Heart left ventricle (tissue), 16 donors: ENCODE results near the gene OPHN1. TPM values are rescaled to one million over a fixed set of nuclear protein-coding genes. Genes with fewer than 3 reads are reported as not detected.

Source experiments
- ATAC-seq, 4 donors: fragments of 200-7000 bp; cut with Tn5 transposase; one replicate each; pipeline ENCODE4 v1.9.1; 2020 to 2022; ENCODE audit warnings: moderate library complexity in 4 of 4, mild to moderate bottlenecking in 3 of 4, moderate number of reproducible peaks in 1 of 4
- DNase-seq, 5 donors: peaks; one replicate each; pipeline ENCODE4 v3.0.0-alpha.2; 2020
- H3K27ac ChIP-seq, 12 donors: fragments of 200-600 bp; sonication (generic) in 4 of 12; one replicate each; pipeline versions ENCODE4 v1.5.0 to v1.8.0; 2016 to 2022; ENCODE audit warnings: mild to moderate bottlenecking in 2 of 12
- H3K27me3 ChIP-seq, 9 donors: fragments of 200-600 bp; sonication (generic) in 2 of 9; one replicate each; pipeline versions ENCODE4 v1.5.1 to v1.8.0; 2016 to 2022; ENCODE audit warnings: mild to moderate bottlenecking in 3 of 9
- H3K36me3 ChIP-seq, 9 donors: fragments of 200-600 bp; sonication (generic) in 2 of 9; one replicate each; pipeline versions ENCODE4 v1.5.0 to v1.8.0; 2018 to 2022; ENCODE audit warnings: mild to moderate bottlenecking in 2 of 9
- H3K4me1 ChIP-seq, 12 donors: fragments of 200-600 bp; sonication (generic) in 4 of 12; one replicate each; pipeline versions ENCODE4 v1.5.0 to v1.8.0; 2016 to 2022; ENCODE audit warnings: mild to moderate bottlenecking in 3 of 12
- H3K4me3 ChIP-seq, 12 donors: fragments of 200-600 bp; sonication (generic) in 4 of 12; one replicate each; pipeline versions ENCODE4 v1.5.0 to v1.8.0; 2017 to 2022; ENCODE audit warnings: mild to moderate bottlenecking in 9 of 12, moderate library complexity in 4 of 12
- H3K9me3 ChIP-seq, 12 donors: fragments of 200-600 bp; sonication (generic) in 4 of 12; one replicate each; pipeline versions ENCODE4 v1.5.0 to v1.8.0; 2016 to 2022; ENCODE audit warnings: mild to moderate bottlenecking in 1 of 12
- CTCF ChIP-seq, 12 donors: fragments of 200-600 bp; sonication (generic) in 4 of 12; IDR thresholded peaks; one replicate each; pipeline versions ENCODE4 v1.5.0 to v1.8.0; 2018 to 2022; ENCODE audit warnings: antibody characterized with exemption in 12 of 12, mild to moderate bottlenecking in 5 of 12
- POLR2A ChIP-seq, 2 donors: fragments of 450-650 bp; IDR thresholded peaks; one replicate each; pipeline ENCODE4 v1.6.1; 2017; ENCODE audit warnings: antibody characterized with exemption in 2 of 2, mild to moderate bottlenecking in 2 of 2, moderate library complexity in 2 of 2
- WGBS, 4 donors: extraction: QIAGEN DNeasy Blood & Tissue Kit in 2 of 4; methylation state at CpG; one replicate each; pipeline versions ENCODE4 v1.1.5 to v1.1.7; 2013 to 2018; 5-methylcytosine and 5-hydroxymethylcytosine counted together
- intact Hi-C, 10 donors: fragments of 100-400 bp; cut with DNase I; formaldehyde crosslinking; loops; one replicate each; pipeline versions ENCODE4 v1.11.1 to v1.14.2; 2022
- long read RNA-seq, 3 donors: library from polyadenylated mRNA; unstranded; transcript quantifications; one replicate each; pipeline ENCODE4 v2.0.0, GENCODE V29; 2020 to 2021
- polyA plus RNA-seq, 2 donors: library from polyadenylated mRNA; stranded (reverse); fragments of 200-250 nt; gene quantifications; one replicate each; pipeline ENCODE4 v1.2.3, GENCODE V29; 2013
- total RNA-seq, 9 donors: library from RNA; depleted of rRNA in 2 of 9; stranded (reverse); fragments of >200 nt in 2 of 9; fragmentation: NEBNext Ultra II Directional in 3 of 9; extraction: Animal tissue kit (Norgen Biotek cat#: 25700) in 3 of 9; gene quantifications; one replicate each; pipeline versions ENCODE4 v1.1.0 to v1.2.4, GENCODE V29; 2016 to 2023
- donor health status: ischemic (EF 13 %, LVEDD 7.1; RV severe dilation, severe dysfunction).
- donor health status: healthy with polysubstance abuse.
- donor health status: DM: no; HTN: yes; CAD: no.
- donor health status: DM: no; HTN: no; CAD: no.
- donor health status: ischemic (EF 25% LVEDD 6.9; RV normal size, moderate dysfunction).
- donor health status: ischemic (EF 25% LVEDD 5.7; RV mildly dilated, moderate dysfunction).
- donor health status: healthy.
- donor health status: DM: yes; HTN: yes; CAD: no.
- donor health status: ischemic (EF 35%, LVEDD 5.7; RV mildly dilated, moderate dysfunction).
- donor health status: nonischemic (EF 11% LVEDD 7.7; RV severe dilation, severe dysfunction).
- donor health status: DM: yes; HTN: yes; CAD: no.
- donor health status: PGD.
- donor health status: ischemic (EF 29% LVEDD 5.4; RV normal size, mild dysfunction).
- donor health status: nonischemic (EF 23%, LVEDD 6.1; RV moderate dilation, normal function).

OPHN1 gene
- total RNA-seq (1 to 10 TPM; 3.3 to 6.9 (median 5.7) TPM), polyA plus RNA-seq (1 to 10 TPM in 1 of 2 donors, under 1 TPM in 1; 0.95 to 9.6 TPM)
- long read RNA-seq, donor 1, full-length matches to known transcripts, result 1 of 6 reads
- long read RNA-seq, donor 1, partial matches to known transcripts, result 2 of 6 reads
- long read RNA-seq, donor 1, other reads (novel, unspliced or antisense), result 3 of 6 reads
- long read RNA-seq, donor 2, partial matches to known transcripts, result 1 of 5 reads
- long read RNA-seq, donor 2, other reads (novel, unspliced or antisense), result 4 of 5 reads
- long read RNA-seq, donor 3, partial matches to known transcripts, result 1 of 4 reads
- long read RNA-seq, donor 3, other reads (novel, unspliced or antisense), result 3 of 4 reads

GRCh38 chrX:68433155-68433980, at the start of gene OPHN1:
TSS of gene OPHN1 (minus strand) at chrX:68433495. CDS start at chrX:68433020, 475 bp downstream.
- H3K9me3 ChIP-seq, result no peaks in the 10 kb centered on the region
- DNase-seq (peak; percentile 74 to 86 (median 81)), ATAC-seq (peak; percentile 90 to 95 (median 94))
- H3K27me3 ChIP-seq, result peaks cover 0 to 18% (median 0%) of the 10 kb centered on the region in 9 donors
- TF ChIP-seq POLR2A (IDR thresholded peaks at IDR 0.05) (peak in 1 of 2 donors; percentile 36), CTCF (IDR thresholded peaks at IDR 0.05) (no peak)
- WGBS, 4 donors, result 0 to 39% (median 15%) methylated on average over 45 to 57 of the region's 57 CpGs
- peaks cover 0 to 4% (median 0%) of the 10 kb centered on the region in 9 donors for H3K36me3 ChIP-seq
- peaks cover 0 to 9% (median 0%) of the 10 kb centered on the region in 12 donors for H3K4me1 ChIP-seq
- H3K4me3 ChIP-seq, result peak within 1 kb of the TSS; percentile 53 to 90 (median 70)
- peak within 1 kb of the TSS; percentile 72 to 94 (median 86) for H3K27ac ChIP-seq
- intact Hi-C loops, result loop anchor here in 1 of 10 donors (10.0 kb wide), 1 partner anchor 189 kb away; no protein-coding TSS in a partner anchor

GRCh38 chrX:68480969-68481368, 47.7 kb upstream of the OPHN1 start:
- DNase-seq (no peak), ATAC-seq (no peak)
- Histone ChIP-seq H3K9me3 (no peaks in the 10 kb centered on the region), H3K27ac (no peak overlapping the region), H3K4me3 (no peak overlapping the region), H3K4me1 (no peaks in the 10 kb centered on the region), H3K36me3 (no peaks in the 10 kb centered on the region), H3K27me3 (peaks cover 0 to 5% (median 0%) of the 10 kb centered on the region in 9 donors)
- TF ChIP-seq CTCF (IDR thresholded peaks at IDR 0.05), result no peak
- no peak for TF ChIP-seq POLR2A (IDR thresholded peaks at IDR 0.05)
- intact Hi-C loops, result no loop called here
- WGBS, 4 donors, result 72 to 95% (median 90%) methylated on average over 1 of the region's 1 CpG

- intact Hi-C loops, result loop anchor here in 5 of 10 donors (5.0 kb wide), 1 partner anchor 267 kb away; no protein-coding TSS in a partner anchor
- TF ChIP-seq POLR2A (IDR thresholded peaks at IDR 0.05) (no peak), CTCF (IDR thresholded peaks at IDR 0.05) (no peak)
- Histone ChIP-seq H3K9me3 (no peaks in the 10 kb centered on the region), H3K27ac (no peak overlapping the region), H3K36me3 (no peaks in the 10 kb centered on the region), H3K27me3 (peaks cover 0 to 14% (median 0%) of the 10 kb centered on the region in 9 donors), H3K4me1 (peaks cover 0 to 3% (median 0%) of the 10 kb centered on the region in 12 donors), H3K4me3 (no peak overlapping the region)
- 64 to 90% (median 84%) methylated on average over 4 of the region's 4 CpGs for WGBS, 4 donors
- DNase-seq (no peak), ATAC-seq (no peak)
Measured at GRCh38 chrX:68464796-68465195, 31.5 kb upstream of the OPHN1 start.

DNA sequence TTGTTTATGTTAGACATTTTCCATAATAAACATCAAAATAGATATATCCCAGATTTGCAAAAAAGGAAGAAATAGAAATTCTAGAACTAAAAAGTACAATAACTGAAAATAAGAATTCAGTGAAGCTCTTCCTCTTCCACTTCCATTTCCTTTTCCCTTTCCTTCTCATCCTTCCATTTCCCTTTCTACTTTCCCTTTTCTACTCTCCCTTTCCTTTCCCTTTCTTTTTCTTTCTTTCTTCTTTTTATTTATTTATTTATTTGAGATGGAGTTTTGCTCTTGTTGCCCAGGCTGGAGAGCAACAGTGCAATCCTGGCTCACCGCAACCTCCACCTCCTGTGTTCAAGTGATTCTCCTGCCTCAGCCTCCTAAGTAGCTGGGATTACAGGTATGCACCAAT, 30.6 kb upstream of the OPHN1 start:
- no peak for TF ChIP-seq CTCF (IDR thresholded peaks at IDR 0.05)
- TF ChIP-seq POLR2A (IDR thresholded peaks at IDR 0.05), result no peak
- 92 to 100% (median 97%) methylated on average over 1 of the region's 1 CpG for WGBS, 4 donors
- intact Hi-C loops, result loop anchor here in 9 of 10 donors (1.0 to 5.0 kb wide), 3 partner anchors 267 kb away; no protein-coding TSS in a partner anchor
- no peak for ATAC-seq
- Histone ChIP-seq H3K36me3 (no peaks in the 10 kb centered on the region), H3K27ac (no peak overlapping the region), H3K4me3 (no peak overlapping the region), H3K9me3 (no peaks in the 10 kb centered on the region), H3K4me1 (peaks cover 0 to 3% (median 0%) of the 10 kb centered on the region in 12 donors), H3K27me3 (peaks cover 0 to 6% (median 0%) of the 10 kb centered on the region in 9 donors)
- no peak for DNase-seq
